ENCODE measurements around the gene GLG1. TPM values are rescaled to one million over a fixed set of nuclear protein-coding genes. Genes with fewer than 3 reads are reported as not detected.

GLG1 gene
- total RNA-seq, 1 experiment from 2014 or later = 237 TPM

GRCh38 chr16:74601126-74601871 lies 5.6 kb downstream of the GLG1 start:
- peak overlapping the region; percentile 1 to 6; a peak in 3 of 4 replicates for H3K4me3 ChIP-seq (replicated peaks in 1 of 2; ENCODE audit: low read depth in 1 of 2, low read length in 2 of 2)
- H3K9me3 ChIP-seq (ENCODE audit: control insufficient read depth in 1 of 2, insufficient read depth in 1 of 2, low read depth in 1 of 2, low read length in 2 of 2) = no peaks in the 10 kb centered on the region
- ChIA-PET RAD21 (ENCODE audit: low non-redundant PET in 1 of 2, low total read pairs in 2 of 2, uncharacterized antibody in 2 of 2, unreplicated experiment in 2 of 2) (interaction anchor here in 1 of 2 experiments (1.1 to 1.6 kb wide), 2 partner anchors 23 to 45 kb away, joined by 3 to 4 read pairs; no protein-coding TSS in a partner anchor), CTCF (no interaction called here), POLR2A (interaction anchor here (1.4 kb wide), 1 partner anchor 23 kb away, joined by 4 read pairs; no protein-coding TSS in a partner anchor)
- DNase-seq (ENCODE audit: low read depth, low spot score) = no peak
- peak overlapping the region; percentile 23 for H3K9ac ChIP-seq (ENCODE audit: low read length)
- no TSS peak for BruUV-seq (replicated peaks)
- H3K4me1 ChIP-seq (ENCODE audit: control insufficient read depth in 1 of 2, insufficient read depth in 2 of 2, low read length in 2 of 2) = peaks cover 59 to 66% of the 10 kb centered on the region in 2 experiments
- H3K9me2 ChIP-seq (ENCODE audit: insufficient read depth) = no peaks in the 10 kb centered on the region
- no peaks in the 10 kb centered on the region for H3K36me3 ChIP-seq (ENCODE audit: control insufficient read depth in 1 of 2, insufficient read depth in 2 of 2, low read length in 2 of 2)
- peaks cover 99% of the 10 kb centered on the region for H3K79me2 ChIP-seq (ENCODE audit: insufficient read depth, low read length)
- H3K27ac ChIP-seq (ENCODE audit: low read depth, low read length) = peak overlapping the region; percentile 17; the same call in 1 of the 2 replicates
- H2AFZ ChIP-seq (ENCODE audit: low read depth, low read length, poor library complexity, severe bottlenecking) = no peak overlapping the region
- intact Hi-C loops (cut with micrococcal nuclease) = loop anchor here (5.0 to 10.0 kb wide), 2 partner anchors 39 to 116 kb away; no protein-coding TSS in a partner anchor
- peak; percentile 61 for ATAC-seq
- peak overlapping the region; percentile 79 for H3K4me2 ChIP-seq (ENCODE audit: low read length)
- peaks cover 18% of the 10 kb centered on the region; the same call in 1 of the 2 replicates for H4K20me1 ChIP-seq (ENCODE audit: insufficient read depth)
- TF ChIP-seq ZFX (IDR thresholded peaks at IDR 0.05) (no peak), SRF (IDR thresholded peaks at IDR 0.05; ENCODE audit: low read depth) (no peak), POLR2AphosphoS5 (IDR thresholded peaks at IDR 0.05; ENCODE audit: low read depth, low read length) (no peak), FOSL1 (IDR thresholded peaks at IDR 0.05; ENCODE audit: low read depth) (no peak), EGR1 (IDR thresholded peaks at IDR 0.05; ENCODE audit: low read depth) (no peak), ZNF274 (IDR thresholded peaks at IDR 0.05; ENCODE audit: low read depth, low read length) (no peak), YY1 (IDR thresholded peaks at IDR 0.05; ENCODE audit: extremely low read depth, insufficient replicate concordance, low read depth, low read length) (no peak), CEBPB (IDR thresholded peaks at IDR 0.05; ENCODE audit: low read depth) (no peak)
- TF ChIP-seq, protein P1, sequence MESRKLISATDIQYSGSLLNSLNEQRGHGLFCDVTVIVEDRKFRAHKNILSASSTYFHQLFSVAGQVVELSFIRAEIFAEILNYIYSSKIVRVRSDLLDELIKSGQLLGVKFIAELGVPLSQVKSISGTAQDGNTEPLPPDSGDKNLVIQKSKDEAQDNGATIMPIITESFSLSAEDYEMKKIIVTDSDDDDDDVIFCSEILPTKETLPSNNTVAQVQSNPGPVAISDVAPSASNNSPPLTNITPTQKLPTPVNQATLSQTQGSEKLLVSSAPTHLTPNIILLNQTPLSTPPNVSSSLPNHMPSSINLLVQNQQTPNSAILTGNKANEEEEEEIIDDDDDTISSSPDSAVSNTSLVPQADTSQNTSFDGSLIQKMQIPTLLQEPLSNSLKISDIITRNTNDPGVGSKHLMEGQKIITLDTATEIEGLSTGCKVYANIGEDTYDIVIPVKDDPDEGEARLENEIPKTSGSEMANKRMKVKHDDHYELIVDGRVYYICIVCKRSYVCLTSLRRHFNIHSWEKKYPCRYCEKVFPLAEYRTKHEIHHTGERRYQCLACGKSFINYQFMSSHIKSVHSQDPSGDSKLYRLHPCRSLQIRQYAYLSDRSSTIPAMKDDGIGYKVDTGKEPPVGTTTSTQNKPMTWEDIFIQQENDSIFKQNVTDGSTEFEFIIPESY (IDR thresholded peaks at IDR 0.05; ENCODE audit: extremely low read depth, insufficient replicate concordance, low read length) = no peak
- H3K27me3 ChIP-seq (ENCODE audit: insufficient read depth, low read length) = no peaks in the 10 kb centered on the region
